ENCODE data around the gene PRKCI. TPM values are rescaled to one million over a fixed set of nuclear protein-coding genes. Genes with fewer than 3 reads are reported as not detected.

The PRKCI gene
- total RNA-seq (23.1 TPM), polyA plus RNA-seq (21.9 TPM)
- long read RNA-seq, donor 1: 0 reads
- long read RNA-seq, donor 2: 0 reads
- long read RNA-seq, donor 3, full-length matches to known transcripts: 6 of 13 reads
- long read RNA-seq, donor 3, partial matches to known transcripts: 7 of 13 reads
- long read RNA-seq, donor 3, other reads (novel, unspliced or antisense): 0 of 13 reads
- long read RNA-seq, donor 4, full-length matches to known transcripts: 5 of 5 reads
- long read RNA-seq, donor 4, partial matches to known transcripts: 0 of 5 reads
- long read RNA-seq, donor 4, other reads (novel, unspliced or antisense): 0 of 5 reads
- long read RNA-seq, donor 5, full-length matches to known transcripts: 9 of 19 reads
- long read RNA-seq, donor 5, partial matches to known transcripts: 10 of 19 reads
- long read RNA-seq, donor 5, other reads (novel, unspliced or antisense): 0 of 19 reads
- long read RNA-seq, donor 6, full-length matches to known transcripts: 7 of 17 reads
- long read RNA-seq, donor 6, partial matches to known transcripts: 10 of 17 reads
- long read RNA-seq, donor 6, other reads (novel, unspliced or antisense): 0 of 17 reads
- long read RNA-seq, donor 7, full-length matches to known transcripts: 10 of 10 reads
- long read RNA-seq, donor 7, partial matches to known transcripts: 0 of 10 reads
- long read RNA-seq, donor 7, other reads (novel, unspliced or antisense): 0 of 10 reads
- long read RNA-seq, donor 8, full-length matches to known transcripts: 4 of 4 reads
- long read RNA-seq, donor 8, partial matches to known transcripts: 0 of 4 reads
- long read RNA-seq, donor 8, other reads (novel, unspliced or antisense): 0 of 4 reads
- long read RNA-seq, donor 9, full-length matches to known transcripts: 3 of 3 reads
- long read RNA-seq, donor 9, partial matches to known transcripts: 0 of 3 reads
- long read RNA-seq, donor 9, other reads (novel, unspliced or antisense): 0 of 3 reads
- long read RNA-seq, donor 10, full-length matches to known transcripts: 6 of 6 reads
- long read RNA-seq, donor 10, partial matches to known transcripts: 0 of 6 reads
- long read RNA-seq, donor 10, other reads (novel, unspliced or antisense): 0 of 6 reads

DNA sequence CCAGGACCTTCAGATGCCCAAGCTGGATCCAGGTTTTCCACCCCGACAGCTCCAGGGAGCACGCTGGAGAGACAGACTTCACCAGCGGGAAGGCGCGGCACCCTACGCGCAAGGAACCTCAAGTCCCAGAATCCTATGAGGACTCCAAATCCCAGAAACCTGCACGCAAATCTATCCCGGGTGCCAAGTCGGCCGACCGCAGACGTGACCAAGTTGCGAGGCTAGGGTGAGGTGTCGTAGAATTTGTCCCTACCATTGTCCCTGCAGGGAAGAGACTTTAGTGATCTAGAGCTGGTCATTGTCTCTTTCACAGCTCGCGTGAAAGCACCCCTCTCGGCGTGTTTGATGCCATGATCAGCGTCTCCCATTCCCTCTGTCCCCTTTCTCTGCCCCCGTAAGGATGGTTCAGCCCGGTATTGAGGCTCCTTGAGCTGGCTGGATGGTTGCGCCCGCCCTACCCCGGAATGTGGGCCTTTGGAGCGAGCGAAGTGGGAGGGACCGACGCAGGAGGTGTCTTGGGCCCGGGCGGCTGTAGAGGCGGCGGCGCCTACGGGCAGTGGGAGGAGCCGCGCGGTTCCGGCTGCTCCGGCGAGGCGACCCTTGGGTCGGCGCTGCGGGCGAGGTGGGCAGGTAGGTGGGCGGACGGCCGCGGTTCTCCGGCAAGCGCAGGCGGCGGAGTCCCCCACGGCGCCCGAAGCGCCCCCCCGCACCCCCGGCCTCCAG, at the start of gene PRKCI:
Gene PRKCI, plus strand, starts transcription at position 501 of the 723 bp plus-strand sequence. CDS start 246 bp downstream, outside the sequence.
- H3K4me3 ChIP-seq (ENCODE audit: low read length in 2 of 2): peak within 1 kb of the TSS; percentile 67 to 87
- DNase-seq (ENCODE audit: low read depth in 6 of 9, low spot score in 9 of 9): peak; percentile 84 to 96 (median 89)
- peaks cover 4 to 11% of the 10 kb centered on the region in 2 donors for H3K4me1 ChIP-seq (ENCODE audit: control insufficient read depth in 2 of 2, insufficient read depth in 2 of 2, low read length in 2 of 2)
- no peaks in the 10 kb centered on the region for H3K27me3 ChIP-seq (ENCODE audit: control insufficient read depth in 2 of 2, insufficient read depth in 1 of 2, low read length in 1 of 2)
- H3K27ac ChIP-seq (ENCODE audit: low read depth in 1 of 2, low read length in 1 of 2): peak within 1 kb of the TSS; percentile 83 to 88
- H3K36me3 ChIP-seq (ENCODE audit: control insufficient read depth in 2 of 2, insufficient read depth in 2 of 2, low read length in 1 of 2): no peaks in the 10 kb centered on the region
- under 1% methylated on average over 60 of the region's 60 CpGs for WGBS
- no peaks in the 10 kb centered on the region for H3K9me3 ChIP-seq (ENCODE audit: control insufficient read depth in 2 of 2, insufficient read depth in 1 of 2, low read length in 1 of 2)

DNA sequence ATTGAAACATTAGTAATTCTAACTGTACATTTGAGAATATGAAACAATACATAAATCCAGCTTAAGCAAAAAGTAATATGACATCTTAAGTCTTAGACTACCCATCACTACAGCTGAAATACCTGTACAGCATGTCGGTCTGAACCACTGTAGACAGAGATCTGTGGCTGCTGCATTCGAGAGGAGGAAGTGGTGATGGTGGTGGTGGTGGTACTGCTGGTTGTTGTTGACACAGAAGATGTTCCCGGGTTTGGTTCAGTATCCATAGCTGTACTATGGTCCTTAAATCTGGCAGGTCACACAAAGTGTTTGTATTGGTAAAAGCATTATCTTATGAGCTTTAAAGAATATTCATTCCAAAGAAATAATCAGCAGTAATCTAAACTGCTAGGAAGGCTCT, 43.6 kb upstream of the PRKCI start:
- Histone ChIP-seq H3K27ac (ENCODE audit: low read depth in 1 of 2, low read length in 1 of 2) (peak overlapping the region in 1 of 2 donors; percentile 67), H3K4me3 (ENCODE audit: low read length in 2 of 2) (no peak overlapping the region)
- WGBS: 6% methylated on average over 3 of the region's 3 CpGs

GRCh38 chr3:170179432-170179831, 42.8 kb upstream of the PRKCI start:
- H3K9me3 ChIP-seq (ENCODE audit: control insufficient read depth in 2 of 2, insufficient read depth in 1 of 2, low read length in 1 of 2): no peaks in the 10 kb centered on the region
- H3K27ac ChIP-seq (ENCODE audit: low read depth in 1 of 2, low read length in 1 of 2): peak overlapping the region in 1 of 2 donors; percentile 98
- H3K4me1 ChIP-seq (ENCODE audit: control insufficient read depth in 2 of 2, insufficient read depth in 2 of 2, low read length in 2 of 2): peaks cover 2 to 13% of the 10 kb centered on the region in 2 donors
- 69% methylated on average over 1 of the region's 1 CpG for WGBS
- peaks cover 12 to 42% of the 10 kb centered on the region in 2 donors for H3K36me3 ChIP-seq (ENCODE audit: control insufficient read depth in 2 of 2, insufficient read depth in 2 of 2, low read length in 1 of 2)
- no peaks in the 10 kb centered on the region for H3K27me3 ChIP-seq (ENCODE audit: control insufficient read depth in 2 of 2, insufficient read depth in 1 of 2, low read length in 1 of 2)
- H3K4me3 ChIP-seq (ENCODE audit: low read length in 2 of 2): peak overlapping the region in 1 of 2 donors; percentile 65
- no peak for DNase-seq (ENCODE audit: low read depth in 6 of 9, low spot score in 9 of 9)

More for the DNA sequence above, 43.6 kb upstream of the PRKCI start:
- Histone ChIP-seq H3K36me3 (ENCODE audit: control insufficient read depth in 2 of 2, insufficient read depth in 2 of 2, low read length in 1 of 2) (peaks cover 15 to 48% of the 10 kb centered on the region in 2 donors), H3K27me3 (ENCODE audit: control insufficient read depth in 2 of 2, insufficient read depth in 1 of 2, low read length in 1 of 2) (no peaks in the 10 kb centered on the region), H3K9me3 (ENCODE audit: control insufficient read depth in 2 of 2, insufficient read depth in 1 of 2, low read length in 1 of 2) (no peaks in the 10 kb centered on the region), H3K4me1 (ENCODE audit: control insufficient read depth in 2 of 2, insufficient read depth in 2 of 2, low read length in 2 of 2) (peaks cover 2 to 13% of the 10 kb centered on the region in 2 donors)
- DNase-seq (ENCODE audit: low read depth in 6 of 9, low spot score in 9 of 9): peak in 8 of 9 donors; percentile 24 to 82 (median 49)

DNA sequence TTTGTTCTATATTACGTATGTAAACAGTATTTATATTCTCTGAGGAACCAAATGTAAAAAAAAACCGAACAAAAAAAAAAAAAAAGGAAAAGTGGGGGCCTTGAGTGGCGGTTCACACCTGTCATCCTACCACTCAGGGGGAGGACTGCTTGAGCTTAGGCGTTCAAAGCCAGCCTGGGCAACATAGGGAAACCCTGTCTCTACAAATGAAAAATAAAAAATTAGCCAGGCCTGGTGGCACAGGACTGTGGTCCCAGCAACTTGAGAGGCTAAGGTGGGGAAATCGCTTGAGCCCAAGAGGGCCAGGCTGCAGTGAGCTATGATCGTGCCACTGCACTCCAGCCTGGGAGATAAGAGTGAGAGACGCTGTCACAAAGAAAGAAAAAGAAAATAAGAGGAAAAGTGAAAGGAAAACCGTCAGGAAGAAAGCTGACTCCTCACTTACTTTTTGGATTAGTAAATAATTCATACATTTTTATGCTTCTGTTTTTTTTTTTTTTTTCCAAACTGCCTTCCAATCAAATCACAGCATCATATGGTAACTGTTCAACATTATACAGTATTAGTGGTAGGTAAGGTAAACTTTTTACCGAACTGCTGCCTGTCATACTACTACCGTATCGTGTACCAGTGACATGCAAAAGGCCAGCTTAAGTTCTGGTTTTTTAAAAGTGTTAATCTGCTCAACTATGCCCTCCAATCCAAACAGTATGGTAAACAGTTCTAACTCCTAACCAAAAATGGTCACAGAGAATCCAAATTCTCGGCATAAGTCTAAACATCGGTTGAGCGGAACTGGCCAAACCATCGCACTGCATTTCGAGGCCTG, 41.9 kb upstream of the PRKCI start:
- H3K27me3 ChIP-seq (ENCODE audit: control insufficient read depth in 2 of 2, insufficient read depth in 1 of 2, low read length in 1 of 2): no peaks in the 10 kb centered on the region
- peak overlapping the region; percentile 91 to 98 for H3K27ac ChIP-seq (ENCODE audit: low read depth in 1 of 2, low read length in 1 of 2)
- no peaks in the 10 kb centered on the region for H3K9me3 ChIP-seq (ENCODE audit: control insufficient read depth in 2 of 2, insufficient read depth in 1 of 2, low read length in 1 of 2)
- WGBS: 22% methylated on average over 16 of the region's 16 CpGs
- H3K4me3 ChIP-seq (ENCODE audit: low read length in 2 of 2): peak overlapping the region; percentile 65 to 95
- peaks cover 2 to 13% of the 10 kb centered on the region in 2 donors for H3K4me1 ChIP-seq (ENCODE audit: control insufficient read depth in 2 of 2, insufficient read depth in 2 of 2, low read length in 2 of 2)
- peaks cover 11 to 33% of the 10 kb centered on the region in 2 donors for H3K36me3 ChIP-seq (ENCODE audit: control insufficient read depth in 2 of 2, insufficient read depth in 2 of 2, low read length in 1 of 2)
- DNase-seq (ENCODE audit: low read depth in 6 of 9, low spot score in 9 of 9): peak in 6 of 9 donors; percentile 16 to 63 (median 40)

- Histone ChIP-seq H3K27ac (ENCODE audit: low read depth in 1 of 2, low read length in 1 of 2) (peak within 1 kb of the TSS; percentile 91 to 98), H3K4me3 (ENCODE audit: low read length in 2 of 2) (peak within 1 kb of the TSS; percentile 65 to 95), H3K27me3 (ENCODE audit: control insufficient read depth in 2 of 2, insufficient read depth in 1 of 2, low read length in 1 of 2) (no peaks in the 10 kb centered on the region), H3K4me1 (ENCODE audit: control insufficient read depth in 2 of 2, insufficient read depth in 2 of 2, low read length in 2 of 2) (peaks cover 2 to 13% of the 10 kb centered on the region in 2 donors), H3K9me3 (ENCODE audit: control insufficient read depth in 2 of 2, insufficient read depth in 1 of 2, low read length in 1 of 2) (no peaks in the 10 kb centered on the region), H3K36me3 (ENCODE audit: control insufficient read depth in 2 of 2, insufficient read depth in 2 of 2, low read length in 1 of 2) (peaks cover 8 to 25% of the 10 kb centered on the region in 2 donors)
- WGBS: under 1% methylated on average over 71 of the region's 71 CpGs
- DNase-seq (ENCODE audit: low read depth in 6 of 9, low spot score in 9 of 9): peak; percentile 83 to 96 (median 90)
Measured at GRCh38 chr3:170180908-170181885, 41.0 kb upstream of the PRKCI start, which contains the start of gene PHC3. TSS of gene PHC3 (minus strand) at chr3:170181733. CDS start at chr3:170181715, 18 bp downstream.

DNA sequence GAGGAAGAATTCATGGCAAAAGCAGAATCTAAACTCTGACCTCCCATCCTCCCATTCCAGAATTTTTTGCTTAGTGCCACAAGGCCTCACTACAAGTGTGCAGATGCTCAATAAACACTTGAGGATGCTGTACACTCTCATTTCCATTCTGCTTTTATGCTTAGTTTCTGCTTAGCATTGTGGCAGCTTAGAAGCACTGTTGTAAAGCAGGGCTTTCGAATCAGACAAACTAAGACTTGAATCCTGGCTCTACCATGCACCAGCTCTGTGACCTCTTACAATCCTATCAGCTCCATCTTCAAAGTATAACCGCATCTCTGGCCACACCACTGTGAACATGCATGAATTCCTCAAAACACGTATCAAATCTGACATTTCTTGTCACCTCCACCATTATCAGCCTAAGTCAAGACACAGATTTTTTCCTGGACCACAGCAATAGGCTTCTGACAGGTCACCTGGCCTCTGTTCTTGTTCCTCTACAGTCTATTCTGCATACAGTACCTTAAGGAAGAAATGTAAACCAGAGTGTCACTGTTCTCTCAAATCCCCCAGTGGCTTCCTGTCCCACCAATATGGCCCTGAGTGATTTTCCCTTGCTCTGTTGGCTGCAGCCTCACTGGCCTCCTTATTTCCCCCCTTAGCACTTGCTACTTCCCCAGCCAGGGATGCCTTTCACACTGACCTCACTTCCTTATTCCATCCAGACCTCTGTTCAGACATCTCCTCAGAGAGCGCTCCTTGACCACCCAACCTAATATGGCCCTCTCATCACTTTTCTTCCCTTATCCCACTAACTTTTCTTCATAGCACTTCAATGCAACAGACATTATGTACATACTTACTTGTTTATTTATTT, 32.6 kb upstream of the PRKCI start:
- Histone ChIP-seq H3K9me3 (ENCODE audit: control insufficient read depth in 2 of 2, insufficient read depth in 1 of 2, low read length in 1 of 2) (peaks cover 0 to 5% of the 10 kb centered on the region in 2 donors), H3K4me3 (ENCODE audit: low read length in 2 of 2) (no peak overlapping the region), H3K36me3 (ENCODE audit: control insufficient read depth in 2 of 2, insufficient read depth in 2 of 2, low read length in 1 of 2) (no peaks in the 10 kb centered on the region), H3K4me1 (ENCODE audit: control insufficient read depth in 2 of 2, insufficient read depth in 2 of 2, low read length in 2 of 2) (no peaks in the 10 kb centered on the region), H3K27ac (ENCODE audit: low read depth in 1 of 2, low read length in 1 of 2) (no peak overlapping the region), H3K27me3 (ENCODE audit: control insufficient read depth in 2 of 2, insufficient read depth in 1 of 2, low read length in 1 of 2) (no peaks in the 10 kb centered on the region)
- 94% methylated on average over 4 of the region's 4 CpGs for WGBS
- DNase-seq (ENCODE audit: low read depth in 6 of 9, low spot score in 9 of 9): no peak
